Ishikawa (cell line): ENCODE data around the gene SYTL3.

Experiments used
- CEBPB ChIP-seq: IDR thresholded peaks from 2 replicates; pipeline ENCODE4 v1.6.1; 2012
- CREB1 ChIP-seq: IDR thresholded peaks from 2 replicates; pipeline ENCODE4 v1.6.1; 2012; ENCODE audit warnings: low read depth
- EGR1 ChIP-seq: IDR thresholded peaks from 2 replicates; pipeline ENCODE4 v1.6.1; 2012
- EP300 ChIP-seq: IDR thresholded peaks from 2 replicates; pipeline ENCODE4 v1.6.1; 2012; ENCODE audit warnings: borderline replicate concordance
- FOXM1 ChIP-seq: IDR thresholded peaks from 2 replicates; pipeline ENCODE4 v1.6.1; 2012; ENCODE audit warnings: low read depth, borderline replicate concordance
- MAX ChIP-seq: IDR thresholded peaks from 2 replicates; pipeline ENCODE4 v1.6.1; 2012
- NFIC ChIP-seq: IDR thresholded peaks from 2 replicates; pipeline ENCODE4 v1.6.1; 2012
- RAD21 ChIP-seq: IDR thresholded peaks from 2 replicates; pipeline ENCODE4 v1.6.1; 2012; ENCODE audit warnings: low read depth
- REST ChIP-seq: IDR thresholded peaks from 2 replicates; pipeline ENCODE4 v1.6.1; 2012; ENCODE audit warnings: low read depth, mild to moderate bottlenecking
- TAF1 ChIP-seq: IDR thresholded peaks from 2 replicates; pipeline ENCODE4 v1.6.1; 2012; ENCODE audit warnings: low read depth, mild to moderate bottlenecking
- TCF12 ChIP-seq: IDR thresholded peaks from 2 replicates; pipeline ENCODE4 v1.6.1; 2012; ENCODE audit warnings: low read depth
- TEAD4 ChIP-seq: IDR thresholded peaks from 2 replicates; pipeline ENCODE4 v1.6.1; 2012
- USF1 ChIP-seq: IDR thresholded peaks from 2 replicates; pipeline ENCODE4 v1.6.1; 2012
- YY1 ChIP-seq: IDR thresholded peaks from 2 replicates; pipeline ENCODE4 v1.6.1; 2012; ENCODE audit warnings: low read depth
- ZBTB7A ChIP-seq: IDR thresholded peaks from 2 replicates; pipeline ENCODE4 v1.6.1; 2012; ENCODE audit warnings: low read depth

The SYTL3 gene

GRCh38 chr6:158628542-158628941 is 21.3 kb upstream of the SYTL3 start:
- TF ChIP-seq EP300 (no peak), YY1 (no peak), CREB1 (no peak), TCF12 (no peak), TAF1 (no peak), MAX (no peak), EGR1 (no peak), USF1 (no peak), RAD21 (no peak), NFIC (no peak), TEAD4 (no peak), ZBTB7A (no peak), REST (no peak), FOXM1 (no peak), CEBPB (no peak)

- TF ChIP-seq CREB1: no peak
- TF ChIP-seq USF1: no peak
- TF ChIP-seq CEBPB: no peak
- TF ChIP-seq MAX: no peak
- TF ChIP-seq ZBTB7A: no peak
- TF ChIP-seq EGR1: no peak
- TF ChIP-seq YY1: no peak
- no peak for TF ChIP-seq REST
- TF ChIP-seq EP300: 0 out of 2 replicates have a peak, but pooled peaks have one; percentile 13
- TF ChIP-seq TEAD4: 0 out of 2 replicates have a peak, but pooled peaks have one; percentile 10
- TF ChIP-seq RAD21: peak; percentile 81
- no peak for TF ChIP-seq FOXM1
- TF ChIP-seq NFIC: no peak
- no peak for TF ChIP-seq TAF1
Measured at GRCh38 chr6:158629367-158630221, 20.3 kb upstream of the SYTL3 start.

- TF ChIP-seq MAX: no peak
- no peak for TF ChIP-seq REST
- no peak for TF ChIP-seq TEAD4
- TF ChIP-seq EGR1: no peak
- no peak for TF ChIP-seq FOXM1
- no peak for TF ChIP-seq NFIC
Measured at GRCh38 chr6:158630938-158631616, 18.8 kb upstream of the SYTL3 start.
